Neural cell (in vitro differentiated cells): ENCODE results near the gene PPP1R12A. TPM values are rescaled to one million over a fixed set of nuclear protein-coding genes. Genes with fewer than 3 reads are reported as not detected.
"Not testable (repeated sequence)": the region's sequence is repeated elsewhere in the genome, so short reads cannot be mapped to it uniquely, and the experiment has no call there.

Experiments used
- H2AFZ ChIP-seq: fragments of 200-600, 300-800 bp; sonication (generic), shearing (Covaris generic); 2 replicates; pipeline ENCODE4 v1.6.0; 2014; ENCODE audit warnings: low read depth, mild to moderate bottlenecking, antibody characterized with exemption, low read length, moderate library complexity
- H3F3A ChIP-seq: fragments of 200-600 bp; shearing (Covaris generic); 2 replicates; pipeline ENCODE4 v1.6.1; 2016; ENCODE audit warnings: mild to moderate bottlenecking, moderate library complexity, mixed read lengths, antibody characterized with exemption, low read length; ENCODE audit not compliant: insufficient read depth, poor library complexity, severe bottlenecking
- H3K27ac ChIP-seq: fragments of 200-600, 300-800 bp; sonication (generic), shearing (Covaris generic); 2 replicates; pipeline ENCODE4 v1.5.1; 2014; ENCODE audit warnings: mild to moderate bottlenecking, low read length, moderate library complexity
- H3K27me3 ChIP-seq: fragments of 300-800, 200-600 bp; sonication (generic), shearing (Covaris generic); 2 replicates; pipeline ENCODE4 v1.6.0; 2014; ENCODE audit warnings: mild to moderate bottlenecking, low read depth, low read length, moderate library complexity; ENCODE audit not compliant: insufficient read depth
- H3K36me3 ChIP-seq: fragments of 300-800, 200-600 bp; sonication (generic), shearing (Covaris generic); 2 replicates; pipeline ENCODE4 v1.5.1; 2014; ENCODE audit warnings: mild to moderate bottlenecking, antibody characterized with exemption, low read length, moderate library complexity; ENCODE audit not compliant: insufficient read depth
- H3K4me2 ChIP-seq: fragments of 300-800, 200-600 bp; sonication (generic), shearing (Covaris generic); 2 replicates; pipeline ENCODE4 v1.6.0; 2014; ENCODE audit warnings: mild to moderate bottlenecking, low read length
- H3K4me3 ChIP-seq: fragments of 300-800, 200-600 bp; sonication (generic), shearing (Covaris generic); 2 replicates; pipeline ENCODE4 v1.5.1; 2014; ENCODE audit warnings: mild to moderate bottlenecking, low read length, moderate library complexity
- H3K79me2 ChIP-seq: fragments of 200-600 bp; shearing (Covaris generic); replicated peaks from 2 replicates; pipeline ENCODE4 v1.6.0; 2014; ENCODE audit warnings: mild to moderate bottlenecking, low read length, moderate library complexity; ENCODE audit not compliant: insufficient read depth
- H3K9ac ChIP-seq: fragments of 300-800, 200-600 bp; sonication (generic), shearing (Covaris generic); 2 replicates; pipeline ENCODE4 v1.6.1; 2016; ENCODE audit warnings: mild to moderate bottlenecking, low read length, mixed read lengths
- H3K9me2 ChIP-seq: fragments of 200-600 bp; shearing (Covaris generic); 2 replicates; pipeline ENCODE4 v1.6.1; 2016; ENCODE audit warnings: mild to moderate bottlenecking, low read length, mixed read lengths; ENCODE audit not compliant: insufficient read depth
- H3K9me3 ChIP-seq: fragments of 200-600, 300-800 bp; sonication (generic), shearing (Covaris generic); 2 replicates; pipeline ENCODE4 v1.6.1; 2016; ENCODE audit warnings: mild to moderate bottlenecking, mixed run types, low read length, moderate library complexity, mixed read lengths
- H4K20me1 ChIP-seq: fragments of 200-600 bp; shearing (Covaris generic); 2 replicates; pipeline ENCODE4 v1.6.1; 2016; ENCODE audit warnings: mild to moderate bottlenecking, mixed run types; ENCODE audit not compliant: insufficient read depth
- CTCF ChIP-seq: fragments of 450-650 bp; IDR thresholded peaks from 2 replicates; pipeline ENCODE4 v1.5.1; 2014; ENCODE audit warnings: antibody characterized with exemption, mild to moderate bottlenecking, moderate library complexity; ENCODE audit not compliant: poor library complexity, severe bottlenecking
- EP300 ChIP-seq: fragments of 450-650 bp; conservative IDR thresholded peaks from 2 replicates; pipeline ENCODE4 v1.6.1; 2014; ENCODE audit warnings: antibody characterized with exemption, mild to moderate bottlenecking, moderate library complexity; ENCODE audit not compliant: poor library complexity, severe bottlenecking
- EZH2 ChIP-seq: fragments of 200-600, 300-800 bp; shearing (Covaris generic), sonication (generic); IDR thresholded peaks from 2 replicates; pipeline ENCODE4 v1.6.1; 2014; ENCODE audit warnings: antibody characterized with exemption, low read length, borderline replicate concordance, mild to moderate bottlenecking; ENCODE audit not compliant: insufficient read depth, poor library complexity, severe bottlenecking
- MXI1 ChIP-seq: fragments of 450-650 bp; conservative IDR thresholded peaks from 2 replicates; pipeline ENCODE4 v1.6.1; 2014; ENCODE audit warnings: antibody characterized with exemption, mild to moderate bottlenecking; ENCODE audit not compliant: poor library complexity, severe bottlenecking
- POLR2AphosphoS5 ChIP-seq: IDR thresholded peaks from 2 replicates; pipeline ENCODE4 v1.6.1; 2012
- RAD21 ChIP-seq: fragments of 450-650 bp; conservative IDR thresholded peaks from 2 replicates; pipeline ENCODE4 v1.6.1; 2014; ENCODE audit warnings: antibody characterized with exemption, mild to moderate bottlenecking, moderate library complexity
- SMC3 ChIP-seq: fragments of 450-650 bp; conservative IDR thresholded peaks from 2 replicates; pipeline ENCODE4 v1.6.1; 2014; ENCODE audit warnings: antibody characterized with exemption, mild to moderate bottlenecking, moderate library complexity; ENCODE audit not compliant: poor library complexity
- TAF1 ChIP-seq: IDR thresholded peaks from 2 replicates; pipeline ENCODE4 v1.6.1; 2012; ENCODE audit warnings: low read depth
- polyA plus RNA-seq: library from polyadenylated mRNA; depleted of rRNA; stranded (reverse); fragments of >200 nt; gene quantifications from 2 replicates; pipeline ENCODE4 v1.2.3, GENCODE V29; 2014
- TF ChIP-seq, protein P1 (sequence below): IDR thresholded peaks from 2 replicates; pipeline ENCODE4 v1.6.1; 2012; ENCODE audit warnings: borderline replicate concordance

Gene PPP1R12A
- polyA plus RNA-seq, 1 donor from 2014 or later = 68.2 TPM

GRCh38 chr12:79945433-79945832, 10.5 kb upstream of the PPP1R12A start:
- TF ChIP-seq MXI1 (no peak), SMC3 (no peak), CTCF (no peak)
- no peak overlapping the region for H3K4me2 ChIP-seq
- H3K9ac ChIP-seq = no peak overlapping the region
- H3K27me3 ChIP-seq = no peaks in the 10 kb centered on the region
- H3K4me3 ChIP-seq = no peak overlapping the region
- no peaks in the 10 kb centered on the region for H4K20me1 ChIP-seq
- H3K9me3 ChIP-seq = no peaks in the 10 kb centered on the region
- H3K9me2 ChIP-seq = no peaks in the 10 kb centered on the region
- no peaks in the 10 kb centered on the region for H3K79me2 ChIP-seq
- no peak overlapping the region for H2AFZ ChIP-seq
- no peaks in the 10 kb centered on the region for H3F3A ChIP-seq
- no peaks in the 10 kb centered on the region for H3K36me3 ChIP-seq
- no peak overlapping the region for H3K27ac ChIP-seq

GRCh38 chr12:79944565-79944964, 9.7 kb upstream of the PPP1R12A start:
- TF ChIP-seq, protein P1, sequence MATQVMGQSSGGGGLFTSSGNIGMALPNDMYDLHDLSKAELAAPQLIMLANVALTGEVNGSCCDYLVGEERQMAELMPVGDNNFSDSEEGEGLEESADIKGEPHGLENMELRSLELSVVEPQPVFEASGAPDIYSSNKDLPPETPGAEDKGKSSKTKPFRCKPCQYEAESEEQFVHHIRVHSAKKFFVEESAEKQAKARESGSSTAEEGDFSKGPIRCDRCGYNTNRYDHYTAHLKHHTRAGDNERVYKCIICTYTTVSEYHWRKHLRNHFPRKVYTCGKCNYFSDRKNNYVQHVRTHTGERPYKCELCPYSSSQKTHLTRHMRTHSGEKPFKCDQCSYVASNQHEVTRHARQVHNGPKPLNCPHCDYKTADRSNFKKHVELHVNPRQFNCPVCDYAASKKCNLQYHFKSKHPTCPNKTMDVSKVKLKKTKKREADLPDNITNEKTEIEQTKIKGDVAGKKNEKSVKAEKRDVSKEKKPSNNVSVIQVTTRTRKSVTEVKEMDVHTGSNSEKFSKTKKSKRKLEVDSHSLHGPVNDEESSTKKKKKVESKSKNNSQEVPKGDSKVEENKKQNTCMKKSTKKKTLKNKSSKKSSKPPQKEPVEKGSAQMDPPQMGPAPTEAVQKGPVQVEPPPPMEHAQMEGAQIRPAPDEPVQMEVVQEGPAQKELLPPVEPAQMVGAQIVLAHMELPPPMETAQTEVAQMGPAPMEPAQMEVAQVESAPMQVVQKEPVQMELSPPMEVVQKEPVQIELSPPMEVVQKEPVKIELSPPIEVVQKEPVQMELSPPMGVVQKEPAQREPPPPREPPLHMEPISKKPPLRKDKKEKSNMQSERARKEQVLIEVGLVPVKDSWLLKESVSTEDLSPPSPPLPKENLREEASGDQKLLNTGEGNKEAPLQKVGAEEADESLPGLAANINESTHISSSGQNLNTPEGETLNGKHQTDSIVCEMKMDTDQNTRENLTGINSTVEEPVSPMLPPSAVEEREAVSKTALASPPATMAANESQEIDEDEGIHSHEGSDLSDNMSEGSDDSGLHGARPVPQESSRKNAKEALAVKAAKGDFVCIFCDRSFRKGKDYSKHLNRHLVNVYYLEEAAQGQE = no peak
- no peak for TF ChIP-seq EP300
- TF ChIP-seq TAF1 = no peak
- TF ChIP-seq CTCF = no peak
- TF ChIP-seq MXI1 = no peak
- no peak for TF ChIP-seq RAD21
- TF ChIP-seq EZH2 = no peak
- no peak for TF ChIP-seq POLR2AphosphoS5
- TF ChIP-seq SMC3 = no peak
- H3K27ac ChIP-seq = no peak overlapping the region
- H3K9me3 ChIP-seq = no peaks in the 10 kb centered on the region
- H3K9me2 ChIP-seq = no peaks in the 10 kb centered on the region
- H3K4me3 ChIP-seq = no peak overlapping the region
- H3K36me3 ChIP-seq = no peaks in the 10 kb centered on the region
- no peak overlapping the region for H2AFZ ChIP-seq
- H3K79me2 ChIP-seq = no peaks in the 10 kb centered on the region
- no peaks in the 10 kb centered on the region for H4K20me1 ChIP-seq
- H3K4me2 ChIP-seq = no peak overlapping the region
- no peak overlapping the region for H3K9ac ChIP-seq
- no peaks in the 10 kb centered on the region for H3K27me3 ChIP-seq
- no peaks in the 10 kb centered on the region for H3F3A ChIP-seq

DNA sequence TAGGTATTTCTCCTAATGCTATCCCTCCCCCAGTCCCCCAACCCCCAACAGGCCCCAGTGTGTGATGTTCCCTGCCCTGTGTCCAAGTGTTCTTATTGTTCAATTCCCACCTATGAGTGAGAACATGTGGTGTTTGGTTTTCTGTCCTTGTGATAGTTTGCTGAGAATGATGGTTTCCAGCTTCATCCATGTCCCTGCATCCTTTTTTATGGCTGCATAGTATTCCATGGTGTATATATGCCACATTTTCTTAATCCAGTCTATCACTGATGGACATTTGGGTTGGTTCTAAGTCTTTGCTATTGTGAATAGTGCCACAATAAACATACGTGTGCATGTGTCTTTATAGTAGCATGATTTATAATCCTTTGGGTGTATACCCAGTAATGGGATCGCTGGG, 7.9 kb upstream of the PPP1R12A start:
- not testable (repeated sequence) for H3K4me3 ChIP-seq, H3K9me3 ChIP-seq, H3K27me3 ChIP-seq, H2AFZ ChIP-seq, H3K27ac ChIP-seq, H3K9ac ChIP-seq, H3K9me2 ChIP-seq, H3K4me2 ChIP-seq, H4K20me1 ChIP-seq, H3F3A ChIP-seq, H3K79me2 ChIP-seq, H3K36me3 ChIP-seq
